HG02852 (cell line): ENCODE measurements around the gene TBX2.

Source experiments
- ATAC-seq: cut with Tn5 transposase; IDR thresholded peaks from one replicate; pipeline ENCODE4 v1.9.1; 2021; ENCODE audit warnings: mild to moderate bottlenecking, moderate library complexity; ENCODE audit not compliant: unreplicated experiment

TBX2 gene

GRCh38 chr17:61368049-61368831 is 31.4 kb upstream of the TBX2 start:
- no peak for ATAC-seq

DNA sequence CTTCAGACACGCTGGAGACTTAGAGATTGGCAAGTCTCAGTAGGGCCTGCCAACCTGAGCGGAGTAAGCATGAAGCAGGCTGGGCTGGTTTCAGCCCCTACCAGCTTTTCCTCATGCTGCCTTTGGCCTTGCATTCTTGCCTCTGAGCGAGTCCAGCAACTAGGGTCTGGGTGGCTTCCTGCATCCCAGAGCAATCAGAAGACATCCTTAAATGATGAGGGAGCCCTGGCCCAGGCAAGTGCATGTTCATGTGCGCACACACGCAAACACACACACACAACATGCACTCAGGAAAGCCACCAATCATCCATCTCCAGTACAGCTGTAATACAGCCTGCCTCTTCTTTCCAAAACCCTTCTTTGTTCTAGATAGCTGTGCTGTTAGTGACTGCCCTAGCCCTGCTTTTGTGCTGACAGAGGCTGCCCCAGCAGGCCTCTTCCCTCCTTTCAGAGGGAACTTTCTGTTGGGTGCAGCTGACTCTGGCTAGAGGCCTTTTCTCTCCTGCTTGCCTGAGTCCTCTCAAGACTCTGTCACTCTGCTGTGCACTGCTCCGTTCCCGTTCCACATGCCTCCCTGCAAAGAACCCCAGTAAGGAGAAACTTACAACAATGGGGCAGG is 30.7 kb upstream of the TBX2 start:
- ATAC-seq, result no peak

DNA sequence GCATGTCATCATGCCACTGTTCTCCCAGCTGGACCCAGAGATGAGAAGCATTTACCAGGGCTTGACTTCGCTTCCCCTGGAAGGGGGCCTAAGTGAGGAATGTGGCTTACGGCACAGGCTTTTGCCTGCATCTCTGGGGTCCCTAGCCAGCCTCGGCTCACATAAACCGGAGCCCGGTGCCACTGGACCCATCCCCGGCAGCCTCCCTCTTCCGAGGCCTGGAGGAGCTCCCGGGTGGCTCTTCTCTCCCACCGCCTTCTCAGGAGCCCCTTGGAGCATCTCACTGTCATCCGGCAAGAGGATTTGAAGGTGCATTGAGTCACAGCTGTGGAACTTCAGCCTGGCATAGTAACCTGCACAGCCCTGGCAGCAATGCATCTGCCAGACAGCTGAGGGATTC is 29.9 kb upstream of the TBX2 start:
- no peak for ATAC-seq

DNA sequence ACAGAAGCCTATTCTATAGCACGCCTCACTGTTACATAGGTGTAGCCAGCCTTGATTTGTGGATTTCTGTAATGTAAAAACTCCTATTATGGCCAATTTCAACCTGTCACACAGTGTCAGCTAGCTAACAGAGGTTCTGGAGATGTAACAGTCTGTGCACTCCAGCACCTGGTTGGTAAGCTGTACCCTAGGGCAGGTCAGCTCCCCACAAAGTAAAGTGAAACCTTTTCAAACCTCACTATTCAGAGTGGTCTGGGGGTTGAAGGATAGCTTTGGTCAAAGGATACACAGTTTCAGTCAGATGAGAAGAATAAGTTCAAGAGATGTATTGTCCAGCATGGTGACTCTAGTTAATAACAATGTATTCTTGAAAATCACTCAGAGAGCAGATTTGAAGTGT is 28.5 kb upstream of the TBX2 start:
- no peak for ATAC-seq

- ATAC-seq, result no peak
These were observed 28.0 kb upstream of the TBX2 start for GRCh38 chr17:61371606-61372005.

- ATAC-seq, result no peak
These were observed 27.2 kb upstream of the TBX2 start for GRCh38 chr17:61372436-61372835.

GRCh38 chr17:61376931-61377838 is 22.5 kb upstream of the TBX2 start:
- ATAC-seq, result no peak

DNA sequence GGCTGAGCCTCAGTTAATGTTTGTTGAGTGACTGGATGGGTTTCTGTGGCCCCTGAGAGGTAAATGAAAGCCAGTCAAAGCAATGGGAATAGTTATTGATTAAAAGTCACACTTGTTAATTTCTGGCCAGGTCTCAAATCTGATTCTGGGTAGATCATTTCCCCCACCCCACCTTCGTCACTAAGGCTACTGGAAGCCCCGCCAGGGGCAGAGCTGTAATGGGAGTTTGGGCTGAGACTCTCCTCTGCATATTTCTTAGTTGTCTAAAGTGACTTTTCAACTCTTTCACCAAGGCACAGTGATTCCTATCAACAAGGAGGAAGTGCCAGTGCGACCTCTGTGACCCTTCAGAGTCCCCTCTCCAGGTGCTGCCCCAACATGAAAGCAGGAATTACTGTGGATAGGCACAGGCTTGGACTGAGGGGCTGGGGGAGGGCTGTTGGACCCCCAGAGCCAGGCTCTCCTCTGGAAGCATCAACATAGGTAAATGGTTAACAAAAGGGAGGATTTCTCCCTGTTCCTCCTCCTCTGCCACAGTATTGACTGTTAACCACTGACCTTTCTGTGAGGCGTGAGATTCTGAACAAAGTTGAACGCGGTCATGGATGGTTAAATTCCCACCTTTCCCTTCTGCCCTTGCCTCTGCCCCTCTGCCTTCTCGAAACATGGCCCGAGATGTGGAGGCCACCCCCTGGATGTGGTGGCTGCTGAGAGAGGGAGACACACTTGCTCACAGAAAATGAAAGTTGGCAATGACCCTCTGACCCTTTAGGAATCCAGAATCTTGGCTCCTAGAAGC is 20.8 kb upstream of the TBX2 start:
- ATAC-seq, result no peak

GRCh38 chr17:61379457-61380216 is 20.0 kb upstream of the TBX2 start:
- no peak for ATAC-seq

DNA sequence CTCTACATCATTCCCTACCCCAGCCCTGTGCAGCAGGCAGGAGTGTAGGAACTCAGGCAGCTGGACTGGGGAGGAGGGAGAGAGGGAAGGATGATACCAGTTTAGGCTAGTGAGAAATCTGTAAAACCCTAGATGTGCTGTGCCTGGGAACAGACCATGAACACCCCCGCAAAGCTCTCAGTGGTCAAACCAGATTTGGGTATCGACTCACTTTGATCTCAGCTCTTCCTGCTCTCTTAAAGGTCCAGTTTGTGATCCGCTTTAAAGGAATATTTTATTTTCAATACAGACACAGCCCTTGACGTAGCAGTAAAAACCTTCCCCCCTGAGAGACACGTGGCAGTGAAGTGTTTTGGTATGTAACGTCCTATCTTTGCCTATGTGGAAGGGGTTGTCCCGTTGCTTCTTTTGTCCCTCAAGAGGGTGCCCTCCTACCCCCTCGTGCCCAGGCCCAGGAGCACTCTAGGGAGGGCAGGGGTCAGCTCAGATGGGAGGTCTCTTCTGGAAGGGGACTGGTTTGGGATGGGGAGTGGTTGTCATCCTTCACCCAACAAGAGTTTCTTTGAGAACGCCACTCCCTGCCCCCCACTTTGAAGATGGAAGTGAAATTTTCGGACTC is 19.3 kb upstream of the TBX2 start:
- no peak for ATAC-seq

- no peak for ATAC-seq
These were observed 18.7 kb upstream of the TBX2 start for GRCh38 chr17:61380836-61381525.

DNA sequence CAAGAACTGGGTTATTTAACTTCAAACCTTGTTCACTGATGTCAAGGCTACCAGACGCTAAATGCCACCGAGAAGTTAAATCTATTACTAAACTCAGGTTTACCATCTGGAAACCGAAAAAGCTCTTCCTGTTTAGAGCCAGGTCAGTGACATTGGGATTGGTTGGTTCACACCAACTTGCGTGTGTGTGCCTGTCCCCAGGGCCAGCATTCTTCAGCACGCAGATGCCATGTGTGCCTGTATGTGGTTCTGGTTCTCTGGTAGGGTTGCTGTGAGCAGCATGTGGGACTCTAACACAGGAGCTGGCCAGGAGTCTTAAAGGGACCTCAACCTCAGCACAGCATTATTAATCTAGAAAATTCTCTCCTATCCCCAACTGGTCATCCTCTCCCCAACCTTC is 18.1 kb upstream of the TBX2 start:
- no peak for ATAC-seq

- no peak for ATAC-seq
These were observed 16.6 kb upstream of the TBX2 start for GRCh38 chr17:61382796-61383688.

- no peak for ATAC-seq
These were observed 15.9 kb upstream of the TBX2 start for GRCh38 chr17:61383689-61384201.

- ATAC-seq, result no peak
These were observed 15.3 kb upstream of the TBX2 start for GRCh38 chr17:61384354-61384691.

DNA sequence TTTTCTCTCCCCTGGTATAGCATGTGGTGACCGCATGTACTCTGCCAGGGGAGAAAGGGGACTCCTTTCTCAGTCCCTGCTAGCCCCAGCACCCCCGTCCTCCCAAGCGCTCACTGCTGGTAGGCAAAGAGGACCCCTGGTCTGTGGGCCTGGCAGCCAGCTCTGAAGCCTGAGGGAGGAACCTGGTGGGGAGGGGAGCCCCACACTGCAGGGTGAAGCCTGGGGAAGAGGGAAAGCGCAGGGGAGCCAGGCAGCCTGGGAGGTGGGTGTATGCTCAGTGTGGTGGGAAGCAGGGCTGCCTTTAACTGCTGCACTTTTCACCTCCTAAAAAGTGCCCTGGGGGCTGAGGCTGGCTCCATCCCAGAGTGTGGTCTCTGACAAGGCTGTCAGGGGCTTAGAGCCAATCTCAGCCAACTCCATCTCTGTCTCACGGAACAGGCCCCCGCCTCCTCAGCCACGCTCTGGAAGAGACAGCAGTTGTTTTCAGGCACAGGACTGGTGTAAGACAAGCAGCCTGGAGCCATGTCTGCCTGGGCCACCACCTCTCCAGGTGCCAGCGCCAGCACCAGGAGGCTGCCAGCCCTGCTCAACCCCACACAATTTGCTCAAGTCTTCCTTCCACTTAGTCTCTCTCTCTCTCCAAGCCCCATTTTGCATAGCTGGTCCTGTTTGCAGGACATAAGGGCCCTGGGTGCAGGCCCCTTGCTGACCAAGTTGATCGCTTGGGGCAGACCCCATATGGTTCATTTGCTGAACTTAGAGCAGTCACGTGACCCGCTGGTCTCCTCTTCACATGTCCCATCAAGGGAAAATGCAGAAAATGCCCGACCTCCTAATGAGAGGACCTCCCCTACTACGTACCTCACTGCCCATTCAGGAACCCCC is 14.7 kb upstream of the TBX2 start:
- ATAC-seq, result no peak
